ENCODE results near the gene DPAGT1. TPM values are rescaled to one million over a fixed set of nuclear protein-coding genes. Genes with fewer than 3 reads are reported as not detected.

DPAGT1 gene
- total RNA-seq, 1 experiment from 2014 or later: 63.5 TPM

DNA sequence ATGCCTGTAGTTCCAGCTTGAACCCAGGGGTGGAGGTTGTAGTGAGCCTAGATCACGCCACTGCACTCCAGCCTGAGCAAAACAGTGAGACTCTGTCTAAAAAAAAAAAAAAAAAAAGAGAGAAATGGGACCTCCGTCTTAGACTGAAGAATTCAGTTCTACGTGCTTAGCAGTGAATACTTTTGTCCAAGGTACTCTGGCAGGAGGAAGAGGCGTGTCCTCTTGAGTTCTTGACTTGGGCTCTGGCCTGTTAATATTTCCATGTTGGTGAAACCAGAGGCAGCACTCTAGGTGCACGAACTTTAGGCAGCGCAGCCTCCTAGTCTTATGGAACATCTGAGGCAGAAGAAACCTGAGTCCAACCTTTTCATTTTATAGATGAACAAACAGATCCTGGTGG is 14.5 kb downstream of the DPAGT1 start (continued):
- TF ChIP-seq ZNF317 (CRISPR knock-in tag; IDR thresholded peaks at IDR 0.05; ENCODE audit: borderline replicate concordance, low read depth): no peak
- no peak for TF ChIP-seq GABPB1 (CRISPR knock-in tag; IDR thresholded peaks at IDR 0.05)

DNA sequence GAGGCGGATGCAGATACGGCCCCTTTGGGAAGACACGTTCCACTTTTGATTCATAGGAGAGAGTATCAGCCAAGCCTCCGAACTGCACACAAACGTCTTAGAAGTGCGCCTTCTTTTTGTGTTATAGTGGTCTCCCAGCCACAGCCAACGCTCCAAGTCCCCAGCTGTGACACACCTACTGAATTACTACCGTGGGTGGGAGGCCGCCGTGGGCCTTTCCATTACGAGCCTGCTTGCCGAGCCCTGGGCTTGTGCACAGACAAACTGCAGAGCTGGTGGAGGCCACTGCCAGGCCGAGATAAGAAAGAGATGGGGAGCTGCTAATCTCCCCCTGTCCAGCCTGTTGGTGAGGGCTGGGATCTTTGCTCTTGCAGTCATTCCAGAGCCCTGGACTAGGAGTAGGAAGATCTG is 16.2 kb downstream of the DPAGT1 start:
- DNase-seq (ENCODE audit: low spot score) (no peak), ATAC-seq (no peak)

More for the DNA sequence above, 16.2 kb downstream of the DPAGT1 start:
- Mint-ChIP-seq H3K27ac (peak overlapping the region; percentile 98), H3K36me3 (peaks cover 11% of the 10 kb centered on the region), H3K4me3 (peak overlapping the region; percentile 98), H3K27me3 (ENCODE audit: low read depth) (no peaks in the 10 kb centered on the region), H3K4me1 (peaks cover 3% of the 10 kb centered on the region; the same call in 1 of the 2 replicates), H3K9me3 (no peaks in the 10 kb centered on the region)
- TF ChIP-seq GABPB1 (CRISPR knock-in tag; IDR thresholded peaks at IDR 0.05) (no peak), GTF2I (CRISPR knock-in tag; conservative IDR thresholded peaks at IDR 0.05) (no peak), IRF2 (CRISPR knock-in tag; IDR thresholded peaks at IDR 0.05; ENCODE audit: borderline replicate concordance, low read depth) (no peak), OVOL2 (CRISPR knock-in tag; IDR thresholded peaks at IDR 0.05; ENCODE audit: borderline replicate concordance) (no peak), CBFB (CRISPR knock-in tag; IDR thresholded peaks at IDR 0.05; ENCODE audit: low read depth) (no peak), ZNF219 (CRISPR knock-in tag; IDR thresholded peaks at IDR 0.05; ENCODE audit: borderline replicate concordance) (no peak), JUN (CRISPR knock-in tag; IDR thresholded peaks at IDR 0.05) (no peak), ETV6 (CRISPR knock-in tag; IDR thresholded peaks at IDR 0.05) (no peak), TCF7 (CRISPR knock-in tag; IDR thresholded peaks at IDR 0.05; ENCODE audit: low read depth) (no peak), KAT7 (CRISPR knock-in tag; IDR thresholded peaks at IDR 0.05; ENCODE audit: borderline replicate concordance) (no peak), CREB1 (CRISPR knock-in tag; IDR thresholded peaks at IDR 0.05) (no peak), PRRX2 (CRISPR knock-in tag; IDR thresholded peaks at IDR 0.05) (no peak)
- TF ChIP-seq, protein P1, sequence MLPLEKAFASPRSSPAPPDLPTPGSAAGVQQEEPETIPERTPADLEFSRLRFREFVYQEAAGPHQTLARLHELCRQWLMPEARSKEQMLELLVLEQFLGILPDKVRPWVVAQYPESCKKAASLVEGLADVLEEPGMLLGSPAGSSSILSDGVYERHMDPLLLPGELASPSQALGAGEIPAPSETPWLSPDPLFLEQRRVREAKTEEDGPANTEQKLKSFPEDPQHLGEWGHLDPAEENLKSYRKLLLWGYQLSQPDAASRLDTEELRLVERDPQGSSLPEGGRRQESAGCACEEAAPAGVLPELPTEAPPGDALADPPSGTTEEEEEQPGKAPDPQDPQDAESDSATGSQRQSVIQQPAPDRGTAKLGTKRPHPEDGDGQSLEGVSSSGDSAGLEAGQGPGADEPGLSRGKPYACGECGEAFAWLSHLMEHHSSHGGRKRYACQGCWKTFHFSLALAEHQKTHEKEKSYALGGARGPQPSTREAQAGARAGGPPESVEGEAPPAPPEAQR (CRISPR knock-in tag; IDR thresholded peaks at IDR 0.05): no peak
- TF ChIP-seq, protein P2, sequence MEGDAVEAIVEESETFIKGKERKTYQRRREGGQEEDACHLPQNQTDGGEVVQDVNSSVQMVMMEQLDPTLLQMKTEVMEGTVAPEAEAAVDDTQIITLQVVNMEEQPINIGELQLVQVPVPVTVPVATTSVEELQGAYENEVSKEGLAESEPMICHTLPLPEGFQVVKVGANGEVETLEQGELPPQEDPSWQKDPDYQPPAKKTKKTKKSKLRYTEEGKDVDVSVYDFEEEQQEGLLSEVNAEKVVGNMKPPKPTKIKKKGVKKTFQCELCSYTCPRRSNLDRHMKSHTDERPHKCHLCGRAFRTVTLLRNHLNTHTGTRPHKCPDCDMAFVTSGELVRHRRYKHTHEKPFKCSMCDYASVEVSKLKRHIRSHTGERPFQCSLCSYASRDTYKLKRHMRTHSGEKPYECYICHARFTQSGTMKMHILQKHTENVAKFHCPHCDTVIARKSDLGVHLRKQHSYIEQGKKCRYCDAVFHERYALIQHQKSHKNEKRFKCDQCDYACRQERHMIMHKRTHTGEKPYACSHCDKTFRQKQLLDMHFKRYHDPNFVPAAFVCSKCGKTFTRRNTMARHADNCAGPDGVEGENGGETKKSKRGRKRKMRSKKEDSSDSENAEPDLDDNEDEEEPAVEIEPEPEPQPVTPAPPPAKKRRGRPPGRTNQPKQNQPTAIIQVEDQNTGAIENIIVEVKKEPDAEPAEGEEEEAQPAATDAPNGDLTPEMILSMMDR (IDR thresholded peaks at IDR 0.05): no peak
- TF ChIP-seq, protein P3, sequence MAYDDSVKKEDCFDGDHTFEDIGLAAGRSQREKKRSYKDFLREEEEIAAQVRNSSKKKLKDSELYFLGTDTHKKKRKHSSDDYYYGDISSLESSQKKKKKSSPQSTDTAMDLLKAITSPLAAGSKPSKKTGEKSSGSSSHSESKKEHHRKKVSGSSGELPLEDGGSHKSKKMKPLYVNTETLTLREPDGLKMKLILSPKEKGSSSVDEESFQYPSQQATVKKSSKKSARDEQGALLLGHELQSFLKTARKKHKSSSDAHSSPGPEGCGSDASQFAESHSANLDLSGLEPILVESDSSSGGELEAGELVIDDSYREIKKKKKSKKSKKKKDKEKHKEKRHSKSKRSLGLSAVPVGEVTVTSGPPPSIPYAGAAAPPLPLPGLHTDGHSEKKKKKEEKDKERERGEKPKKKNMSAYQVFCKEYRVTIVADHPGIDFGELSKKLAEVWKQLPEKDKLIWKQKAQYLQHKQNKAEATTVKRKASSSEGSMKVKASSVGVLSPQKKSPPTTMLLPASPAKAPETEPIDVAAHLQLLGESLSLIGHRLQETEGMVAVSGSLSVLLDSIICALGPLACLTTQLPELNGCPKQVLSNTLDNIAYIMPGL (CRISPR knock-in tag; IDR thresholded peaks at IDR 0.05): no peak
- TF ChIP-seq, protein P4, sequence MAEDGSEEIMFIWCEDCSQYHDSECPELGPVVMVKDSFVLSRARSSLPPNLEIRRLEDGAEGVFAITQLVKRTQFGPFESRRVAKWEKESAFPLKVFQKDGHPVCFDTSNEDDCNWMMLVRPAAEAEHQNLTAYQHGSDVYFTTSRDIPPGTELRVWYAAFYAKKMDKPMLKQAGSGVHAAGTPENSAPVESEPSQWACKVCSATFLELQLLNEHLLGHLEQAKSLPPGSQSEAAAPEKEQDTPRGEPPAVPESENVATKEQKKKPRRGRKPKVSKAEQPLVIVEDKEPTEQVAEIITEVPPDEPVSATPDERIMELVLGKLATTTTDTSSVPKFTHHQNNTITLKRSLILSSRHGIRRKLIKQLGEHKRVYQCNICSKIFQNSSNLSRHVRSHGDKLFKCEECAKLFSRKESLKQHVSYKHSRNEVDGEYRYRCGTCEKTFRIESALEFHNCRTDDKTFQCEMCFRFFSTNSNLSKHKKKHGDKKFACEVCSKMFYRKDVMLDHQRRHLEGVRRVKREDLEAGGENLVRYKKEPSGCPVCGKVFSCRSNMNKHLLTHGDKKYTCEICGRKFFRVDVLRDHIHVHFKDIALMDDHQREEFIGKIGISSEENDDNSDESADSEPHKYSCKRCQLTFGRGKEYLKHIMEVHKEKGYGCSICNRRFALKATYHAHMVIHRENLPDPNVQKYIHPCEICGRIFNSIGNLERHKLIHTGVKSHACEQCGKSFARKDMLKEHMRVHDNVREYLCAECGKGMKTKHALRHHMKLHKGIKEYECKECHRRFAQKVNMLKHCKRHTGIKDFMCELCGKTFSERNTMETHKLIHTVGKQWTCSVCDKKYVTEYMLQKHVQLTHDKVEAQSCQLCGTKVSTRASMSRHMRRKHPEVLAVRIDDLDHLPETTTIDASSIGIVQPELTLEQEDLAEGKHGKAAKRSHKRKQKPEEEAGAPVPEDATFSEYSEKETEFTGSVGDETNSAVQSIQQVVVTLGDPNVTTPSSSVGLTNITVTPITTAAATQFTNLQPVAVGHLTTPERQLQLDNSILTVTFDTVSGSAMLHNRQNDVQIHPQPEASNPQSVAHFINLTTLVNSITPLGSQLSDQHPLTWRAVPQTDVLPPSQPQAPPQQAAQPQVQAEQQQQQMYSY (CRISPR knock-in tag; IDR thresholded peaks at IDR 0.05): no peak
- ChIA-PET POLR2A (interaction anchor here (0.6 to 2.5 kb wide), 11 partner anchors 7 to 236 kb away, joined by 3 to 19 read pairs (median 7); partner anchors contain the start of genes C2CD2L, DPAGT1, RPS25 and TRAPPC4), CTCF (interaction anchor here (0.6 to 2.0 kb wide), 7 partner anchors 15 to 253 kb away, joined by 3 to 16 read pairs (median 5); partner anchors contain the start of genes CBL, DPAGT1 and VPS11)

Measured in WTC11 (cell line).